Retinal pigment epithelial cell (primary cell): ENCODE results near the gene SMARCA1.
"Not testable (repeated sequence)": the region's sequence is repeated elsewhere in the genome, so short reads cannot be mapped to it uniquely, and the experiment has no call there.

Experiments
- DNase-seq: peaks from one replicate; pipeline ENCODE4 v3.0.0-alpha.2; 2010; ENCODE audit warnings: low read depth
- H3K4me3 ChIP-seq: 2 replicates; pipeline ENCODE4 v1.5.1; 2011; ENCODE audit warnings: mild to moderate bottlenecking, low read length, control low read depth, moderate library complexity
- TF ChIP-seq, protein P1 (sequence below): conservative IDR thresholded peaks from 2 replicates; pipeline ENCODE4 v1.5.1; 2011; ENCODE audit warnings: low read depth, low read length, control low read depth, inconsistent platforms

SMARCA1 gene

DNA sequence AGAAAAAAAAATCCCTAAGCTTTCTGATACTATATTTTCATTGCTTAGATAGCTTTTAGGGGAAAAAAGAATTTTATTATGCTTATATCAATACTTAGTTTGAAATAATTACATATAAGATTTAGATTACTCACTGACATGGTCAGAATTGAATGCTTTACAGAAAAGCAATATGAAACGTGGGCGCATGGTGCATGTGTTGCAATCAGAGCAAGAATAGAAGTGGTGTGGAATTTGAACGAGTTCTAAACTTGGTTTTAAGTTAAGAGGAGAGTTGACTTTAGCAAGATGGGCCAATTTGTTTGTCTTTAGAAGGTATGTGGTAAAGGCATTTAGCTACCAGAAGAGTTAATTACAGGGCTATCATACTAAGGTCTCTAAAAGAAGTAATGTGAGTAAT lies 38.2 kb upstream of the SMARCA1 start:
- H3K4me3 ChIP-seq: no peak overlapping the region

DNA sequence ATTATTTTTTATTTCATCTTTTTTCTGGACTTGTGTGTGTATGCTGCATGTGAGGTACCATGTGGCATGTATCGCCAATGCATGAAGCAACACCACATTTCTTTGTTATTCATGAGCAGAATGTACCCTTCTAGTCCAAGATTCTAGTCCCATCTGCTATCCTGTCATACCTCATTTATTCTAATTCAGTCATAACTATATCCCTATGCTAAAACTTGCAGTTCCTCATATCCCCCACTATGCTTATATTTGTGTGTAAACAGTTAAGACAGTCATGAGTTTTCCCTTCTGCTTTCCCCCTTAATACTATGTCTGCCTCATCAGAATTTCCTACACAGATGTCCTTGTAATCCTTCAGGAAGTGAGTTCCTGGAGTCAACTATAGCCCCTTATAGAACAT lies 36.5 kb upstream of the SMARCA1 start:
- no peak for DNase-seq
- TF ChIP-seq, protein P1, sequence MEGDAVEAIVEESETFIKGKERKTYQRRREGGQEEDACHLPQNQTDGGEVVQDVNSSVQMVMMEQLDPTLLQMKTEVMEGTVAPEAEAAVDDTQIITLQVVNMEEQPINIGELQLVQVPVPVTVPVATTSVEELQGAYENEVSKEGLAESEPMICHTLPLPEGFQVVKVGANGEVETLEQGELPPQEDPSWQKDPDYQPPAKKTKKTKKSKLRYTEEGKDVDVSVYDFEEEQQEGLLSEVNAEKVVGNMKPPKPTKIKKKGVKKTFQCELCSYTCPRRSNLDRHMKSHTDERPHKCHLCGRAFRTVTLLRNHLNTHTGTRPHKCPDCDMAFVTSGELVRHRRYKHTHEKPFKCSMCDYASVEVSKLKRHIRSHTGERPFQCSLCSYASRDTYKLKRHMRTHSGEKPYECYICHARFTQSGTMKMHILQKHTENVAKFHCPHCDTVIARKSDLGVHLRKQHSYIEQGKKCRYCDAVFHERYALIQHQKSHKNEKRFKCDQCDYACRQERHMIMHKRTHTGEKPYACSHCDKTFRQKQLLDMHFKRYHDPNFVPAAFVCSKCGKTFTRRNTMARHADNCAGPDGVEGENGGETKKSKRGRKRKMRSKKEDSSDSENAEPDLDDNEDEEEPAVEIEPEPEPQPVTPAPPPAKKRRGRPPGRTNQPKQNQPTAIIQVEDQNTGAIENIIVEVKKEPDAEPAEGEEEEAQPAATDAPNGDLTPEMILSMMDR: no peak
- no peak overlapping the region for H3K4me3 ChIP-seq

More for the DNA sequence above, 38.2 kb upstream of the SMARCA1 start:
- TF ChIP-seq, protein P1: no peak
- DNase-seq: no peak

DNA sequence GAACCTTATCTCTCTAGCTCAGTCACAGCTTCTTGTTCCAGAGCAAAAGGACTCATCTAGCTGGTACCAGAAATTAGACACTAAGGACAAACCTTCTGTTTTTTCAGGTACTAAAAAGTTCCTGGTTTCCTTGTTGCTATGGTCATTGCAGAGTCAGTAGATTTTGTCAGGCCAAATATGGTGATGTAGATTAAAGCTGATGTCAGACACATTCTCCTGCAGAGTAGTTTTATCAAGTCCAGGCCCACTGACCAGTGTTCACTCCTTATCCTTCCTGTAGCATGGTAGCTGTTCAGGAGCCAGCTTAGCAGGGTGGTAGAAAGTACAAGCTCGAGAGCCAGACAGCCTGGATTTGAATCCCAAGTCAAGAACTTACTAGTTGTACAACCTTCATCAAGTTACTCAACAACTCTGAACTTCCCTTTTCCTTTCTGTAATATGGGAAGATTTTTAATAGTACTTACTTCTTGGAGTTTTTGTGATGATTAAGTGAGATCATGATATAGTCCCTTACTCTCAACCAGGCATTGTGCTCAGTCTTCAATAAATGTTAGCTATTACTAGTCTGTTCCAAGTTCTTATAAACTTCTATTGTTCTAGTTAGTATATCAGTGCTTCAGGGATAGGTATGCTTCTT lies 34.7 kb upstream of the SMARCA1 start:
- TF ChIP-seq, protein P1: no peak

GRCh38 chrX:129556806-129557315 lies 33.6 kb upstream of the SMARCA1 start:
- DNase-seq: no peak
- TF ChIP-seq, protein P1: no peak
- H3K4me3 ChIP-seq: no peak overlapping the region

More for the DNA sequence above, 34.7 kb upstream of the SMARCA1 start:
- H3K4me3 ChIP-seq: no peak overlapping the region
- no peak for DNase-seq

DNA sequence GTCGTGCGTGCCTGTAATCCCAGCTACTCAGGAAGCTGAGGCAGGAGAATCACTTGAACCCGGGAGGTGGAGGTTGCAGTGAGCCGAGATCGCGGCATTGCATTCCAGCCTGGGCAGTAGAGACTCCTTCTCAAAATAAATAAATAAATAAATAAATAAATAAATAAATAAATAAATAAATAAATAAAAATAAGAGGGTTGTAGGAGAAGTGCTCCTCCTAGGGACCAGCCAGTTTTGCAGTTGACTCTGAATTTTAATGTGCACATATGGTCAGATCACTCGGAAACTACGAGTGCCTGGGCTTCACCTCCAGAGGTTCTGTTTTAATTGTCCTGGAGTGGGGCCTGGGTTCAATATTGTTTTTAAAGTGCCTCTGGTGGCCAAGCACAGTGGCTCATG lies 31.5 kb upstream of the SMARCA1 start:
- not testable (repeated sequence) for H3K4me3 ChIP-seq, DNase-seq

GRCh38 chrX:129553619-129554288 lies 30.5 kb upstream of the SMARCA1 start:
- DNase-seq: no peak
- TF ChIP-seq, protein P1: no peak
- H3K4me3 ChIP-seq: no peak overlapping the region

DNA sequence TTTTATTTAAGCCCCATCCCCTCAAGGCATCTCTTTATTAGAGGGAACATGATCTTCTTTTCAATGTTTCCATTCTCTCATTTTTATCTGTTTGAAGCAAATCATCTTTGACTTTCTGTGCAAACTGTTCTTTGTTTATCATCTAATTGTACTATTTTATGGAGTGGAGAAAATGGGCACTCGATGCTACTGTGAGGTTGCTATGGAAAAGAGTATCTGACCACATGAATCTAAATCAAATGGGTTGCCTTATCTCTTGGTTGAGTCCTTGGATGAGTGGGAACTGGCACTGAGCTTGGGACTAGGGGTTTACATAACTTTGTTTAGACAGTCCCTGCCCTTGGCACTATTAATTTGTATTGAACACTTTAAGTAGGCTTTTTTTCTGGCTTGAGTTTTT lies 25.8 kb upstream of the SMARCA1 start:
- TF ChIP-seq, protein P1: no peak
- DNase-seq: no peak
- H3K4me3 ChIP-seq: no peak overlapping the region
